Fibroblast of lung (primary cell): Measurements from ENCODE around the gene SPATC1L. TPM values are rescaled to one million over a fixed set of nuclear protein-coding genes. Genes with fewer than 3 reads are reported as not detected.

ENCODE experiments used
- DNase-seq, 2 donors: peaks; one replicate each; pipeline versions ENCODE4 v3.0.0 to v3.0.0-alpha.2; 2010; ENCODE audit warnings: low read depth in 2 of 2
- H2AFZ ChIP-seq: 2 replicates; pipeline ENCODE4 v1.5.1; 2012; ENCODE audit warnings: low read length, control low read depth, inconsistent platforms
- H3K27ac ChIP-seq: 2 replicates; pipeline ENCODE4 v1.5.1; 2011; ENCODE audit warnings: low read length, control low read depth; ENCODE audit not compliant: insufficient read depth
- H3K27me3 ChIP-seq: 2 replicates; pipeline ENCODE4 v1.5.1; 2011; ENCODE audit warnings: mild to moderate bottlenecking, low read length; ENCODE audit not compliant: control insufficient read depth, insufficient read depth
- H3K36me3 ChIP-seq: 2 replicates; pipeline ENCODE4 v1.5.1; 2011; ENCODE audit warnings: low read length; ENCODE audit not compliant: control insufficient read depth, insufficient read depth
- H3K4me1 ChIP-seq: 2 replicates; pipeline ENCODE4 v1.5.1; 2011; ENCODE audit warnings: low read length; ENCODE audit not compliant: control insufficient read depth, insufficient read depth; ENCODE audit errors: extremely low read depth
- H3K4me2 ChIP-seq: 2 replicates; pipeline ENCODE4 v1.5.1; 2011; ENCODE audit warnings: low read length, control low read depth; ENCODE audit not compliant: insufficient read depth; ENCODE audit errors: extremely low read depth
- H3K4me3 ChIP-seq, 4 experiments: fragments of 200-600 bp in 1 of 4; sonication (generic) in 1 of 4; replicated peaks in 1 of 4; 2 replicates each; pipeline ENCODE4 v1.5.1; 2011 to 2016; ENCODE audit warnings: low read length in 4 of 4, low read depth in 3 of 4, mild to moderate bottlenecking in 3 of 4, control low read depth in 2 of 4, inconsistent platforms in 1 of 4, mixed read lengths in 1 of 4; ENCODE audit not compliant: insufficient read depth in 1 of 4; ENCODE audit errors: control extremely low read depth in 1 of 4
- H3K79me2 ChIP-seq: 2 replicates; pipeline ENCODE4 v1.5.1; 2012; ENCODE audit warnings: mild to moderate bottlenecking, low read length, inconsistent platforms; ENCODE audit not compliant: control insufficient read depth, insufficient read depth
- H3K9ac ChIP-seq: 2 replicates; pipeline ENCODE4 v1.5.1; 2011; ENCODE audit warnings: mild to moderate bottlenecking, low read length, control low read depth; ENCODE audit not compliant: insufficient read depth
- H3K9me3 ChIP-seq: 2 replicates; pipeline ENCODE4 v1.5.1; 2012; ENCODE audit warnings: low read depth, low read length; ENCODE audit not compliant: control insufficient read depth, insufficient read depth
- H4K20me1 ChIP-seq: 2 replicates; pipeline ENCODE4 v1.5.1; 2011; ENCODE audit warnings: low read length; ENCODE audit not compliant: control insufficient read depth, insufficient read depth; ENCODE audit errors: extremely low read depth
- CTCF ChIP-seq, 2 donors: IDR thresholded peaks in 1 of 2; conservative IDR thresholded peaks in 1 of 2; 1 replicate in 1 of 2; 2 replicates in 1 of 2; pipeline ENCODE4 v1.5.1; 2011 to 2012; ENCODE audit warnings: low read length in 2 of 2, control low read depth in 1 of 2, inconsistent platforms in 1 of 2, low read depth in 1 of 2, mild to moderate bottlenecking in 1 of 2
- EZH2 ChIP-seq: IDR thresholded peaks from 2 replicates; pipeline ENCODE4 v1.5.1; 2012; ENCODE audit warnings: low read length, control low read depth, mild to moderate bottlenecking; ENCODE audit errors: missing control alignments
- polyA plus RNA-seq, 2 donors: library from polyadenylated mRNA; depleted of rRNA in 1 of 2; stranded (reverse) in 1 of 2; unstranded in 1 of 2; fragments of >200 nt; gene quantifications; 2 replicates each; pipeline ENCODE4 v1.2.1, GENCODE V29; 2011 to 2012; ENCODE audit warnings: missing spikeins in 1 of 2
- total RNA-seq: library from RNA; depleted of rRNA; stranded (reverse); fragments of >200 nt; gene quantifications from 2 replicates; pipeline ENCODE4 v1.2.1, GENCODE V29; 2014

SPATC1L gene
- total and polyA plus RNA-seq, 2 donors (not counting 1 experiment from before 2014, with no cell fraction given): 2.9 to 9.6 TPM

GRCh38 chr21:46113497-46114176, 70.6 kb downstream of the SPATC1L start:
- Histone ChIP-seq H2AFZ (no peak overlapping the region), H3K9ac (no peak overlapping the region), H3K27ac (no peak overlapping the region), H3K79me2 (peaks cover 76% of the 10 kb centered on the region), H3K9me3 (no peaks in the 10 kb centered on the region), H3K27me3 (no peaks in the 10 kb centered on the region), H3K4me2 (no peak overlapping the region), H3K4me1 (peaks cover 2% of the 10 kb centered on the region), H3K36me3 (peaks cover 78% of the 10 kb centered on the region), H4K20me1 (peaks cover 1% of the 10 kb centered on the region), H3K4me3 (no peak overlapping the region)
- no peak for DNase-seq
- TF ChIP-seq EZH2: no peak
- no peak for TF ChIP-seq CTCF (conservative IDR thresholded peaks at IDR 0.05 in 1 of 2, IDR thresholded peaks at IDR 0.05 in 1 of 2; ENCODE audit: low read depth in 1 of 2, low read length in 2 of 2)

- TF ChIP-seq CTCF (conservative IDR thresholded peaks at IDR 0.05 in 1 of 2, IDR thresholded peaks at IDR 0.05 in 1 of 2; ENCODE audit: low read depth in 1 of 2, low read length in 2 of 2) (no peak), EZH2 (no peak)
- peaks cover 4% of the 10 kb centered on the region for H4K20me1 ChIP-seq
- no peaks in the 10 kb centered on the region for H3K9me3 ChIP-seq
- peaks cover 2% of the 10 kb centered on the region for H3K4me1 ChIP-seq
- peaks cover 77% of the 10 kb centered on the region for H3K79me2 ChIP-seq
- H3K9ac ChIP-seq: no peak overlapping the region
- H3K27me3 ChIP-seq: no peaks in the 10 kb centered on the region
- no peak for DNase-seq
- no peak overlapping the region for H3K4me2 ChIP-seq
- H3K27ac ChIP-seq: no peak overlapping the region
- H3K36me3 ChIP-seq: peaks cover 69% of the 10 kb centered on the region
- no peak overlapping the region for H3K4me3 ChIP-seq
- H2AFZ ChIP-seq: no peak overlapping the region
Measured at GRCh38 chr21:46112725-46113215, 71.5 kb downstream of the SPATC1L start.

- no peak overlapping the region for H3K9ac ChIP-seq
- no peaks in the 10 kb centered on the region for H3K9me3 ChIP-seq
- H2AFZ ChIP-seq: no peak overlapping the region
- peaks cover 63% of the 10 kb centered on the region for H3K36me3 ChIP-seq
- no peak overlapping the region for H3K4me3 ChIP-seq
- peaks cover 81% of the 10 kb centered on the region for H3K79me2 ChIP-seq
- H3K4me1 ChIP-seq: peaks cover 2% of the 10 kb centered on the region
- no peak for TF ChIP-seq EZH2
- H3K27me3 ChIP-seq: no peaks in the 10 kb centered on the region
- no peak for DNase-seq
- no peak overlapping the region for H3K27ac ChIP-seq
- no peak overlapping the region for H3K4me2 ChIP-seq
- peaks cover 4% of the 10 kb centered on the region for H4K20me1 ChIP-seq
Measured at GRCh38 chr21:46111857-46112724, 72.2 kb downstream of the SPATC1L start.
